GM19193 (cell line): Measurements from ENCODE around the gene AHCYL2.
A peak's percentile ranks its signal among the peaks of the same experiment; 100 is the strongest.

Source experiments
- POLR2A ChIP-seq: IDR thresholded peaks from 4 replicates; pipeline ENCODE4 v1.6.1; 2011; ENCODE audit not compliant: insufficient read depth, insufficient read length; ENCODE audit errors: extremely low read depth

The AHCYL2 gene

GRCh38 chr7:129401967-129402860, 177.4 kb downstream of the AHCYL2 start:
- no peak for TF ChIP-seq POLR2A

DNA sequence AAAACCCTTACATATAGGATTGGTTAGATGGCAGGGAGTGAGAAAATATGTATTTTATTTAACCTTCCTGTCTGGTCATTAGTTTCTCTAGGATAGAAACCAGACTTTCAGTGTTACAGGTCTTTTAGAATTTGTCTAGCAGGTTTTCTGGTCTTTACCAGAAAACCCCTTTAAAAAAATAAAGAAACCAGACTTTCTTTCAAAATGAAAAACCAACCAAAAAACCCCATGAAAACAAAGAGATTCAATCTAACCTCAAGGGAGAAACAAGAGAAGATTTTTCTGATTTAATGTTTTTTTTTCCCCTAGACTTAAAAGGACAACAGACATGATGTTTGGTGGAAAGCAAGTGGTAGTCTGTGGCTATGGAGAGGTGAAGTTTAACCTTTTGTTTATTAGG, 180.7 kb downstream of the AHCYL2 start:
- no peak for TF ChIP-seq POLR2A

DNA sequence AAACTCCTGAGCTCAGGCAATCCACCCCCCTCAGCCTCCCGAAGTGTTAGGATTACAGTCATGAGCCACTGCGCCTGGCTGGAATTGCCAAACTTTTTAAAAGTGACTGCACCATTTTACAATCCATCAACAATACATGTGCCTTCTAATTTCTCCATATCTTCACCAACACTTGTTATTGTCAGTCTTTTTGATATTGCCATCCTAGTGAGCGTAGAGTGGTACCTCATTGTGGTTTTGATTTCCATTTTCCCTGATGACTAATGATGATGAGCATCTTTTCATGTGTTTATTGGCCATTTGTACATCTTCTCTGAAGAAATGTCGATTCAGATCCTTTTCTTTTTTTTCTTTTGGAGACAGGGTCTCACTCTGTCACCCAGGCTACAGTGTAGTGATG, 187.7 kb downstream of the AHCYL2 start:
- TF ChIP-seq POLR2A: no peak

DNA sequence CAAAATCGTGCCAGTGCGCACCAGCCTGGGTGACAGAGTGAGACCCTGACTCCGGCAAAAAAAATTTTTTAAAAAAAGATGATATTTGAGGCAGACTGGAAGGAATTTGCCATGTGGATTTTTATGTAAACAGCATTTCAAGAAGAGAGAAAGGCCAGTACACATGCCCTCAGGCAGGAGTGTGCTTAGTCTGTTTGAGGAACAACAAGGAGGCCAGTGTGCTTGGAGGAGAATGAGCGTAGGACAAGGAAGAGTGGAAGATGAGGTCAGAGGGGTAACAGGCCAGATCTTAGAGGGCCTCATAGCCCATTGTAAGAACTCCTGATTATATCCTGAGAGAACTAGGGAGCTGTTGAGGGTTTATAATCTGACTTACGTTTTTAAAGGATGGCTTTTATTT, 192.2 kb downstream of the AHCYL2 start:
- TF ChIP-seq POLR2A: no peak

DNA sequence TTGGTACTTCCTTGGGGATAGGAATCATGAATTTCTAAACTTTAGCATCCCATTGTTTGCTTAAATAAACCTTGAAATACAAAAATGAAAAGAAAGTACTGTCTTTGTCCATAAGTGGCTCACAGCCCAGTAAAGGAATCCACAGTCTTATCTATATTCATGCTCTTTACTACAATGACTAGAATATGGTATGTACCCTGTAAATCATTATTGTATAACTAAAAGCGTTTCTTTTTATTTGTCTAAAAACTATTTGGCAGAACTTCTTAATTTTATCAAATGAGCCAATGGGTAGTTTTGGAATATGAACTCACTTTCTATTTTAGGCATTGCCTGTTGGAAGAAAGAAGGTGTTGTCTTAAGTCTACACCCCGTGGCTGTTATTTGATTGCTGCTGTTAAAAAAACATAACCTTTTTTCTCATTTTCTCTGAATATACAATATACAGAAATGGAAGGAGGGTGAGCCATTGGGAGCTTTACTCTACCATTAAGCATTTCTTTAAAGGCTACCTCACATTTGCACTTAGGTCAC, 197.0 kb downstream of the AHCYL2 start:
- no peak for TF ChIP-seq POLR2A

DNA sequence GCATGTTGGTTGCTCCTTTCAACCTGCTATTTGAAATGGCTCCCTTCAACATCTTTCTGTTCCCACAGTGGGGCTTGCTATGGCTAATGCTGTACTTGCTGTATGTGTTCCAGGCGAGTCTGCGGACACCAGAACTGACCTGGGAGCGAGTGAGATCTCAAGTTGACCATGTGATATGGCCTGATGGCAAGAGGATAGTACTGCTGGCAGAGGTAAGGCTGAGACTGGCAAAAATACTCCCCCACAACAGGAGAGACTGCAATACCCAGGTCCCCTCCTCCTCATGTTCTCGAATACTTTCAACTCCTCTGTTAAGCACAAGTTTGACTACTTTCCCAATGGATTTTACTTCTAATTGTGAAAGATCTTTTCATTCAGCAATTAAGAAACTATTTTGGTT, 197.9 kb downstream of the AHCYL2 start:
- no peak for TF ChIP-seq POLR2A

- TF ChIP-seq POLR2A: no peak
Observed at GRCh38 chr7:129423700-129424410, 199.0 kb downstream of the AHCYL2 start.

DNA sequence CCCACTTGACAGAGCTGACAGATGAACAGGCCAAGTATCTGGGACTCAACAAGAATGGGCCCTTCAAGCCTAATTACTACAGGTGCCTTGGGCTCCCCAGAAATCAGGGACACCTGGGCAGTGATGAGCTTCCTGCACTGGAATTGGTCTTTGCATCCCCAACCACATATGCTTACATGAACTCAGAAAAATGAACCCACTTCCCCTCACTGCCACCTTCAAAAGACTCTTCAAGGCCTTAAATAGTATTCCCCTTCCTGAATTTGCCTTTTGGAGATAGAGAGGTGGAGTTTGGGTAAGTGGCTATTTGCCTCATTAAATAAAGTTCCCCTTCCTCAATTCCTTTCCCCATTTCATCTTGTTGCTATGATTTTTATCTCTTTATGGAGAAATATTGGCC, 201.7 kb downstream of the AHCYL2 start:
- TF ChIP-seq POLR2A: no peak

GRCh38 chr7:129427526-129428045, 202.8 kb downstream of the AHCYL2 start:
- TF ChIP-seq POLR2A: no peak

- no peak for TF ChIP-seq POLR2A
Observed at GRCh38 chr7:129431911-129432643, 207.2 kb downstream of the AHCYL2 start.

GRCh38 chr7:129433847-129434674, 209.2 kb downstream of the AHCYL2 start, which contains the start of gene STRIP2:
Gene STRIP2 (plus strand): TSS chr7:129434432. CDS start chr7:129434473, 41 bp downstream.
- peak; percentile 70 for TF ChIP-seq POLR2A

GRCh38 chr7:129434675-129435318, 210.0 kb downstream of the AHCYL2 start:
- TF ChIP-seq POLR2A: no peak

GRCh38 chr7:129435414-129435829, 210.6 kb downstream of the AHCYL2 start:
- TF ChIP-seq POLR2A: no peak
